HCT116 (cell line): ENCODE measurements around the gene CATSPER4. TPM values are rescaled to one million over a fixed set of nuclear protein-coding genes. Genes with fewer than 3 reads are reported as not detected.

Experiments used
- ATAC-seq: fragments of 200-7000 bp; cut with Tn5 transposase; 2 replicates; pipeline ENCODE4 v1.9.1; 2020; ENCODE audit warnings: mild to moderate bottlenecking, moderate library complexity
- BruUV-seq: library from RNA; stranded (reverse); fragments of 400-500 nt; replicated peaks from 2 replicates; lab custom pipeline; 2021; lab: Mats Ljungman, UMichigan
- CTCF ChIA-PET: fragments of 300-600 bp; sonication (Branson Sonifier 250); formaldehyde crosslinking; loops from one replicate; lab custom pipeline; 2021; ENCODE audit warnings: antibody characterized with exemption; lab: Charles Lee
- POLR2A ChIA-PET: fragments of 300-600, 350-600 bp; sonication (Branson Sonifier 250); formaldehyde crosslinking; loops from one replicate; lab custom pipeline; 2021; ENCODE audit warnings: antibody characterized with exemption; lab: Charles Lee
- RAD21 ChIA-PET, 2 experiments: fragments of 300-600 bp; sonication (Branson Sonifier 250); formaldehyde crosslinking; loops; one replicate each; lab custom pipeline; 2023; ENCODE audit warnings: low total read pairs in 2 of 2; ENCODE audit not compliant: uncharacterized antibody in 2 of 2, unreplicated experiment in 2 of 2, low non-redundant PET in 1 of 2; lab: Charles Lee
- DNase-seq: peaks from one replicate; pipeline ENCODE4 v3.0.0-alpha.2; 2010; ENCODE audit warnings: low read depth, low spot score
- H2AFZ ChIP-seq: fragments of 200-600 bp; shearing (Covaris generic), sonication (generic); 2 replicates; pipeline ENCODE4 v1.6.1; 2017; ENCODE audit warnings: low read depth, mixed run types, mixed read lengths, antibody characterized with exemption, low read length; ENCODE audit not compliant: poor library complexity, severe bottlenecking
- H3K27ac ChIP-seq: 2 replicates; pipeline ENCODE4 v1.5.1; 2012; ENCODE audit warnings: low read depth, low read length
- H3K27me3 ChIP-seq: fragments of 200-600 bp; sonication (generic); 2 replicates; pipeline ENCODE4 v1.6.1; 2016; ENCODE audit warnings: mixed run types, low read length, mixed read lengths; ENCODE audit not compliant: insufficient read depth
- H3K36me3 ChIP-seq, 2 experiments: fragments of 200-500 bp in 1 of 2; fragments of 200-600 bp in 1 of 2; sonication (Bioruptor generic) in 1 of 2; sonication (generic) in 1 of 2; 2 replicates each; pipeline versions ENCODE4 v1.5.1 to v1.6.1; 2014 to 2016; ENCODE audit warnings: low read length in 2 of 2, inconsistent platforms in 1 of 2, mixed read lengths in 1 of 2, mixed run types in 1 of 2; ENCODE audit not compliant: insufficient read depth in 2 of 2, control insufficient read depth in 1 of 2
- H3K4me1 ChIP-seq, 2 experiments: fragments of 200-600 bp in 1 of 2; sonication (generic) in 1 of 2; 2 replicates each; pipeline versions ENCODE4 v1.5.1 to v1.6.1; 2012 to 2017; ENCODE audit warnings: low read length in 2 of 2, inconsistent platforms in 1 of 2, mild to moderate bottlenecking in 1 of 2, mixed read lengths in 1 of 2, mixed run types in 1 of 2, moderate library complexity in 1 of 2; ENCODE audit not compliant: insufficient read depth in 2 of 2, control insufficient read depth in 1 of 2
- H3K4me2 ChIP-seq: fragments of 200-600 bp; sonication (generic); 2 replicates; pipeline ENCODE4 v1.6.1; 2017; ENCODE audit warnings: mixed run types, low read length, mixed read lengths
- H3K4me3 ChIP-seq, 2 experiments: fragments of 200-600 bp in 1 of 2; sonication (generic) in 1 of 2; replicated peaks in 1 of 2; 2 replicates each; pipeline ENCODE4 v1.5.1; 2011 to 2016; ENCODE audit warnings: low read length in 2 of 2, control low read depth in 1 of 2, low read depth in 1 of 2, mild to moderate bottlenecking in 1 of 2, mixed read lengths in 1 of 2, mixed run types in 1 of 2
- H3K79me2 ChIP-seq: fragments of 200-600 bp; sonication (generic); 2 replicates; pipeline ENCODE4 v1.6.1; 2017; ENCODE audit warnings: mild to moderate bottlenecking, mixed run types, low read length, moderate library complexity, mixed read lengths; ENCODE audit not compliant: insufficient read depth
- H3K9ac ChIP-seq: fragments of 200-600 bp; sonication (generic); 2 replicates; pipeline ENCODE4 v1.6.1; 2016; ENCODE audit warnings: low read length, mixed read lengths
- H3K9me2 ChIP-seq: fragments of 200-600 bp; sonication (generic), shearing (Covaris generic); 2 replicates; pipeline ENCODE4 v1.6.1; 2017; ENCODE audit warnings: mixed run types, mild to moderate bottlenecking, moderate library complexity; ENCODE audit not compliant: insufficient read depth
- H3K9me3 ChIP-seq, 2 experiments: fragments of 200-500 bp in 1 of 2; fragments of 200-600 bp in 1 of 2; sonication (Bioruptor generic) in 1 of 2; sonication (generic) in 1 of 2; 2 replicates each; pipeline ENCODE4 v1.6.1; 2014 to 2017; ENCODE audit warnings: low read length in 2 of 2, mixed read lengths in 2 of 2, inconsistent platforms in 1 of 2, low read depth in 1 of 2, mild to moderate bottlenecking in 1 of 2, mixed run types in 1 of 2, moderate library complexity in 1 of 2; ENCODE audit not compliant: control insufficient read depth in 1 of 2, insufficient read depth in 1 of 2
- H4K20me1 ChIP-seq: fragments of 200-600 bp; sonication (generic), shearing (Covaris generic); 2 replicates; pipeline ENCODE4 v1.6.1; 2017; ENCODE audit warnings: mixed run types, mild to moderate bottlenecking, moderate library complexity; ENCODE audit not compliant: insufficient read depth
- ATF3 ChIP-seq: IDR thresholded peaks from 2 replicates; pipeline ENCODE4 v1.6.1; 2012
- CEBPB ChIP-seq: IDR thresholded peaks from 2 replicates; pipeline ENCODE4 v1.6.1; 2012; ENCODE audit warnings: low read depth
- CTCF ChIP-seq, 3 experiments: fragments of 200-600 bp in 1 of 3; sonication (generic) in 1 of 3; IDR thresholded peaks in 2 of 3; conservative IDR thresholded peaks in 1 of 3; 2 replicates each; pipeline ENCODE4 v1.5.1; 2012 to 2017; ENCODE audit warnings: low read depth in 2 of 3, low read length in 2 of 3, antibody characterized with exemption in 1 of 3, borderline replicate concordance in 1 of 3, control low read depth in 1 of 3, mild to moderate bottlenecking in 1 of 3, mixed read lengths in 1 of 3, mixed run types in 1 of 3, moderate library complexity in 1 of 3; ENCODE audit not compliant: insufficient read depth in 1 of 3
- EGR1 ChIP-seq: IDR thresholded peaks from 2 replicates; pipeline ENCODE4 v1.6.1; 2012; ENCODE audit warnings: low read depth
- ELF1 ChIP-seq: IDR thresholded peaks from 2 replicates; pipeline ENCODE4 v1.6.1; 2012; ENCODE audit warnings: low read depth, borderline replicate concordance
- EZH2 ChIP-seq: fragments of 200-600 bp; sonication (generic); IDR thresholded peaks from 2 replicates; pipeline ENCODE4 v1.6.1; 2017; ENCODE audit warnings: antibody characterized with exemption, mixed run types
- EZH2phosphoT487 ChIP-seq: fragments of 200-600 bp; IDR thresholded peaks from 2 replicates; pipeline ENCODE4 v1.6.1; 2018; ENCODE audit warnings: antibody characterized with exemption, borderline replicate concordance
- JUND ChIP-seq: IDR thresholded peaks from 2 replicates; pipeline ENCODE4 v1.6.1; 2012
- MAX ChIP-seq: IDR thresholded peaks from 2 replicates; pipeline ENCODE4 v1.6.1; 2012
- POLR2A ChIP-seq: IDR thresholded peaks from 2 replicates; pipeline ENCODE4 v1.7.0; 2011; ENCODE audit warnings: borderline replicate concordance; ENCODE audit not compliant: insufficient read depth, insufficient read length; ENCODE audit errors: extremely low read depth
- RAD21 ChIP-seq: IDR thresholded peaks from 2 replicates; pipeline ENCODE4 v1.6.1; 2012; ENCODE audit warnings: low read depth, mild to moderate bottlenecking
- SIN3A ChIP-seq: IDR thresholded peaks from 2 replicates; pipeline ENCODE4 v1.6.1; 2012; ENCODE audit warnings: low read depth
- SP1 ChIP-seq: IDR thresholded peaks from 2 replicates; pipeline ENCODE4 v1.6.1; 2012; ENCODE audit warnings: low read depth
- SRF ChIP-seq: IDR thresholded peaks from 2 replicates; pipeline ENCODE4 v1.6.1; 2012; ENCODE audit warnings: low read depth
- TCF7L2 ChIP-seq: IDR thresholded peaks from 2 replicates; pipeline ENCODE4 v1.7.0; 2011; ENCODE audit warnings: borderline replicate concordance, inconsistent platforms; ENCODE audit not compliant: insufficient read depth, insufficient read length; ENCODE audit errors: extremely low read depth
- ZFX ChIP-seq: fragments of 450-650 bp; IDR thresholded peaks from 2 replicates; pipeline ENCODE4 v1.6.1; 2017
- ZNF274 ChIP-seq: fragments of 200-500 bp; sonication (Bioruptor generic); IDR thresholded peaks from 2 replicates; pipeline ENCODE4 v1.6.1; 2014; ENCODE audit warnings: mild to moderate bottlenecking, low read depth, low read length, inconsistent platforms
- intact Hi-C: fragments of 100-400 bp; cut with micrococcal nuclease; formaldehyde crosslinking; loops from 2 replicates; pipeline ENCODE4 v1.10.0; 2022
- total RNA-seq: library from RNA; stranded (reverse); gene quantifications from one replicate; pipeline ENCODE4 v1.2.1, GENCODE V29; 2021; ENCODE audit not compliant: unreplicated experiment

Gene CATSPER4
- total RNA-seq, 1 experiment from 2014 or later = not detected

- Histone ChIP-seq H3K4me3 (no peak overlapping the region), H3K4me2 (no peak overlapping the region), H3K79me2 (no peaks in the 10 kb centered on the region), H4K20me1 (no peaks in the 10 kb centered on the region), H3K36me3 (no peaks in the 10 kb centered on the region), H3K27ac (no peak overlapping the region), H3K27me3 (no peaks in the 10 kb centered on the region), H3K9me3 (no peaks in the 10 kb centered on the region), H3K9me2 (no peaks in the 10 kb centered on the region), H2AFZ (no peak overlapping the region), H3K4me1 (no peaks in the 10 kb centered on the region), H3K9ac (no peak overlapping the region)
- intact Hi-C loops = no loop called here
- ChIA-PET CTCF (interaction anchor here (1.3 kb wide), 1 partner anchor 21 kb away, joined by 6 read pairs; the partner anchor contains the start of gene CEP85), POLR2A (interaction anchor here (1.1 kb wide), 1 partner anchor 10 kb away, joined by 3 read pairs; no protein-coding TSS in a partner anchor), RAD21 (no interaction called here)
- ATAC-seq (no peak), DNase-seq (no peak)
- BruUV-seq = no TSS peak
- TF ChIP-seq EGR1 = no peak
- no peak for TF ChIP-seq ATF3
- no peak for TF ChIP-seq TCF7L2
- no peak for TF ChIP-seq CEBPB
- TF ChIP-seq MAX = no peak
- no peak for TF ChIP-seq EZH2
- no peak for TF ChIP-seq SP1
- no peak for TF ChIP-seq SIN3A
- no peak for TF ChIP-seq ZFX
- no peak for TF ChIP-seq RAD21
- TF ChIP-seq EZH2phosphoT487 = no peak
- TF ChIP-seq, all 23 proteins: peak for 0
Observed at GRCh38 chr1:26212726-26213125, 22.3 kb downstream of the CATSPER4 start.

GRCh38 chr1:26213335-26213905 lies 23.0 kb downstream of the CATSPER4 start:
- no peak for ATAC-seq
- Histone ChIP-seq H3K36me3 (no peaks in the 10 kb centered on the region), H3K4me1 (no peaks in the 10 kb centered on the region)
- no peak for TF ChIP-seq EZH2
- no peak for TF ChIP-seq POLR2A
- TF ChIP-seq MAX = no peak
- no peak for TF ChIP-seq ZFX
- TF ChIP-seq CEBPB = no peak
- TF ChIP-seq ELF1 = no peak
- TF ChIP-seq EZH2phosphoT487 = no peak
- no peak for TF ChIP-seq ZNF274
- TF ChIP-seq CTCF (IDR thresholded peaks at IDR 0.05 in 2 of 3, conservative IDR thresholded peaks at IDR 0.05 in 1 of 3; ENCODE audit: borderline replicate concordance in 1 of 3, insufficient read depth in 1 of 3, low read depth in 2 of 3, low read length in 2 of 3) = no peak
- no peak for TF ChIP-seq SRF
- no peak for TF ChIP-seq SP1
- TF ChIP-seq RAD21 = no peak
- no peak for TF ChIP-seq JUND
- TF ChIP-seq, all 23 proteins: peak for 0
- no TSS peak for BruUV-seq
- Histone ChIP-seq H3K4me3 (no peak overlapping the region), H2AFZ (no peak overlapping the region), H3K9ac (no peak overlapping the region), H3K4me2 (no peak overlapping the region), H3K27ac (no peak overlapping the region), H4K20me1 (no peaks in the 10 kb centered on the region), H3K79me2 (no peaks in the 10 kb centered on the region), H3K9me2 (no peaks in the 10 kb centered on the region), H3K9me3 (no peaks in the 10 kb centered on the region), H3K27me3 (no peaks in the 10 kb centered on the region)
- intact Hi-C loops = no loop called here
- DNase-seq = no peak
- ChIA-PET RAD21 (no interaction called here), CTCF (interaction anchor here (1.3 kb wide), 2 partner anchors 20 to 21 kb away, joined by 4 to 6 read pairs; partner anchors contain the start of gene CEP85), POLR2A (no interaction called here)
